GM12872 (cell line): ENCODE measurements around the gene SORCS3.

Experiments
- TF ChIP-seq, protein P1 (sequence below): IDR thresholded peaks from 3 replicates; pipeline ENCODE4 v1.5.1; 2011; ENCODE audit warnings: low read depth, mild to moderate bottlenecking, low read length, moderate library complexity; ENCODE audit not compliant: insufficient read depth

Gene SORCS3

DNA sequence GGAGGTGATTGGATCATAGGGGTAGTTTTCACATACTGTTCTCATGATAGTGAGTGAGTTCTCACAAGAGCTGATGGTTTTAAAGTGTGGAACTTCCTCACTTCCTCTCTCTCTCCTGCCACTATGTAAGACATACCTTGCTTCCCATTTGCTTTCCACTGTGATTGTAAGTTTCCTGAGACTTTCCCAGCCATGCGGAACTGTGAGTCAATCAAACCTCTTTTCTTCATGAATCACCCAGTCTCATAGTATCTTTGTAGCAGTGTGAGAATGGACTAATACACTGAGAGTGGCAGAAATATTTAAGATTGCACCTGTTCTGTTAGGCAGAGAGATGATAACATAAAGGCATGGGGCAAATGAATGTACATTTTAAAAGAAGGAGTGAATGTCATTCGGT is 507.8 kb downstream of the SORCS3 start:
- TF ChIP-seq, protein P1, sequence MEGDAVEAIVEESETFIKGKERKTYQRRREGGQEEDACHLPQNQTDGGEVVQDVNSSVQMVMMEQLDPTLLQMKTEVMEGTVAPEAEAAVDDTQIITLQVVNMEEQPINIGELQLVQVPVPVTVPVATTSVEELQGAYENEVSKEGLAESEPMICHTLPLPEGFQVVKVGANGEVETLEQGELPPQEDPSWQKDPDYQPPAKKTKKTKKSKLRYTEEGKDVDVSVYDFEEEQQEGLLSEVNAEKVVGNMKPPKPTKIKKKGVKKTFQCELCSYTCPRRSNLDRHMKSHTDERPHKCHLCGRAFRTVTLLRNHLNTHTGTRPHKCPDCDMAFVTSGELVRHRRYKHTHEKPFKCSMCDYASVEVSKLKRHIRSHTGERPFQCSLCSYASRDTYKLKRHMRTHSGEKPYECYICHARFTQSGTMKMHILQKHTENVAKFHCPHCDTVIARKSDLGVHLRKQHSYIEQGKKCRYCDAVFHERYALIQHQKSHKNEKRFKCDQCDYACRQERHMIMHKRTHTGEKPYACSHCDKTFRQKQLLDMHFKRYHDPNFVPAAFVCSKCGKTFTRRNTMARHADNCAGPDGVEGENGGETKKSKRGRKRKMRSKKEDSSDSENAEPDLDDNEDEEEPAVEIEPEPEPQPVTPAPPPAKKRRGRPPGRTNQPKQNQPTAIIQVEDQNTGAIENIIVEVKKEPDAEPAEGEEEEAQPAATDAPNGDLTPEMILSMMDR: no peak

DNA sequence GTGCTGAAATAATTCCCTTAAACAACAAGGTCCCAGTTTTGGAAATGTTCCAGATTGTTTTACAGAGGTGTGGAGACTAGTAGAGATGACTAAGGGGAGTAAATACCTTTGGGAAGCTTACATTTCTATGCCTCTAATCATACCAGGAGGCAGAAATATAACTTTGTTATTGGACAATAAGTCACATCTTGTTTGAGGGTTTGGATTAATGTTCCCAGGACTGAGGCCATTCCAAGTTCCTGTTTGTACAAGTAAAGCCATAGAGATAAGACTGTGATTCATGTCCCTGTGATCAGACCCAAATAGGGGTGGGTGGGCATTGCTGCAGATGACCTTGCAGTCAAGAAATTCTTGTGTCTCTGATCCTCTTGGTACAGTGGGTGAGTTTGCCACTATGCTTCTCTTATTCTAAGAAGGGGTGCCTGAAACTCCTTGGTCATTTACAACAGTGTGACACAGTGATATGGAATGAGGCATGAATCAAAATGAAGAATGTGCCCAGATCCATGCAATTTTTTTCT is 508.3 kb downstream of the SORCS3 start:
- TF ChIP-seq, protein P1: no peak

DNA sequence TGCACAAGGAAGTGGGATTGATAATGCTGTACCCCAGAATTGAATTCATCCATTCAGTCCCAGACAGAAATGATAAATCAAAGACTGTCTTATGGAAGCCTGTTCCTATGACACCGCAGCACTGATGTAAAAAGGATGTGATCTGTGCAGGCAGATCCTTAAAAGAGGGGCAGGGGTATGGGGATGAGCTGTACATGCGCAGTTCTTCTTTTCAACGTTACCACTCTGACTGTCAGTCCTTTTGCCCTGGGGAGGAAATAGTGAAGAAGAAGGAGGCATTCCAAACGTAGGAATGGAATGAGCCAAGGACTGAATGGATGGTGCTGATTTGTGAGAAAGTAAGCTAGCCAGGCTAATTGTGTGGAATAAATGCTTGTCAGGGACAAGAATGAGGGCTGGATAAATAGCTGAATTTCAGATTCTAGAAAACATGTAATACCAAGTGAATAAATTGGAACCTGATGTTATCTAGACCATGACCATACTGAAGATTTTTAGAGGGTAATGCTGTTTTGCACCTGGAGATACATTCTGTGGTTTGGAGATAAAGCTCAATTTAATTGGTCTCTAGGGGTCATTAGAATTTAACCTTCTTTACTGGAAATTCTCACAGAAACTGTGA is 509.3 kb downstream of the SORCS3 start:
- TF ChIP-seq, protein P1: no peak

DNA sequence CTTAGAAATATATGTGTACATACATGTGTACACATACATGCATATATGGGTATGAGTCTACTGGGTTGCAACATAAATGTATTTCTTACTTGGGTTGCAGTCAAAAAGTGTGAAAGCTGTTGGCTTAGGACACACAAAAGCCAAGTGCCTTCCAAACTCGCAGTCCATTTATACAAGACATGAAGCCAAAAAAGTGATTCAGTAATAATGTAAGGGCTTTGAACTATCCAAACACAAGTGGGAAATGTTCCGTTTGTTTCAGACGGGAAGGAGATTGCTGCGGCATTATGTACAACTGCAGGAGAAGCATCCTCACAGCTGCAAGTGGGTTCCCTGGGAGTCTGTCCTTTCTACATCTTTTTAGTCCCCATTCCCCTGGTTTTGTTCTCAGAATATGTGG is 513.6 kb downstream of the SORCS3 start:
- TF ChIP-seq, protein P1: no peak

DNA sequence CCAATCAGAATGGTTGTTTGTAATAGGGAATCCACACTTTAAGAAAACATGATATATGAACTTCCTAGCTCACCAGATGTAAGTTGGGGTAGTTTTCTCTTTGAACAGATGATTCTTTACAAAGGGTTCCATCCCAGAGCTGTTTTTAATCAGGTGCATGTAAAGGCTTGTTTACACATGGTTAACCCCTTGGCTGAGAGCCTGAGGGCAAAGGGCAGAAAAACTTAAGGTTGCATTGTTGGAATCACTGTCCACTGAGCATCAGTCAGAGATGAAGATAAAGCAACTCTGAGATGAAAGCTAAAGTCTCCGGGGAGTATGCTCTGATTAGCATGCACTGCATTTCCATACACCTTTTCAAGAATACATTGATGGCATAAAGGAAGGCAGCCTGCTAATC is 518.2 kb downstream of the SORCS3 start:
- TF ChIP-seq, protein P1: no peak

DNA sequence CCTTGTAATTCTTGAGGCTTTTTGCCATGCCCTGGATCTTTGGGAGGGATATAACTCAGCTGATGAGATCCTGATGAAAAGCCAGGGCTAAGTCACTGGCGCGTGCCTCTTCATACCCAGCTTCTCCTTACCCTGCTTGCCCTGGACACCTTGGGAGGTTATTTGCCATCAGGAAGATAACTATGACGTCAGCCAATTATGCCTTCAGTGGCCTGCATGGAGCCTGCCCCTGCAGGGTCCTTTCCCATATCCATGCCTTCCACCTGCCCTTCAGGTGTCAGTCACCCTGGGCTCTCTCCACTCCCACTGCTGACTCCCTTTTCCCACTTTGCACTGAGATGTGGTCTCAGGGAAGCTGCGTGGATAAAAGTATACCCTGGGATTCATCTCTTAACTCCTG is 520.1 kb downstream of the SORCS3 start:
- TF ChIP-seq, protein P1: no peak

DNA sequence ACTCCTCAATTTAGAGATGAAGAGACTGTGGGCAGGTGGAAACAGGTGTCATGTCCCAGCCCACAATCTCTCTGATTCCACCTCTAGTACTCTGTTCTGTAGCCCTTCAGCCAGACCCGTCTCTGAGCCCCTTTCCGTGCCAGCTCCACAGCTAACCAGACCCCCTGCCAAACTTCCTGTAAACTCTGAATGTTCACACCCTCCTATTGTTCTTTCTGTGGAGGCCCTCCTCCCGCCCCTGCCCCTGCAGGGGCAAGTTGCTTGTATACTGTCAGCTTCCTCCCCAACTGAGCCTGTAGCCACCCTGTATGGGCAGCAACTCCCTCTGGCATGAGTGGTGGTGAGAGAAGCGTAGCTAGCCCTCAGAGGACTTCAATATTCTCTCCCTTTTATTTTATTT is 520.7 kb downstream of the SORCS3 start:
- TF ChIP-seq, protein P1: no peak
